ENCODE results near the gene PACSIN3.
A peak's percentile ranks its signal among the peaks of the same experiment; 100 is the strongest.
"Not testable (repeated sequence)": the region's sequence is repeated elsewhere in the genome, so short reads cannot be mapped to it uniquely, and the experiment has no call there.

PACSIN3 gene

DNA sequence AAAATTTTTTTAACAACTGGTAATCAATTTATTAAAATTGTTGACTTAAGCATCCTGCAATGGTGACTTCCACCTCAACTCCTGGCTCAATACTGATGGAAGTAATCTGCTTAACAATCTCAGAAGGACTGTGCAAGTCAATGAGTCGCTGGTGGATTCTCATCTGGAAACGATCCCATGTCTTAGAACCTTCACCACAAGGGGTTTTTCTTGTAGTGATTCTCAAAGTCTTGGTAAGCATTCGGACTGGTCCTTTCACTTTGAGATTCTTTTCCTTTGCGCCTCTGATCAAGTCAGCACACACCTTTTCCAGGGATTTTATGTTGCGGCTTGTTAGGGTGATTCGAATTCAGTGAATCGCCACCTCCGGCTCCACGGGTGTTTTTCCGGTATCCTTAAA is 4.9 kb upstream of the PACSIN3 start:
- DNase-seq, result not testable (repeated sequence)

- DNase-seq, result no peak
Observed at GRCh38 chr11:47189100-47189834, 3.0 kb upstream of the PACSIN3 start.

GRCh38 chr11:47188259-47188658 is 2.0 kb upstream of the PACSIN3 start:
- DNase-seq, result no peak

- DNase-seq, result no peak
Observed at GRCh38 chr11:47187723-47188122, 1.5 kb upstream of the PACSIN3 start.

DNA sequence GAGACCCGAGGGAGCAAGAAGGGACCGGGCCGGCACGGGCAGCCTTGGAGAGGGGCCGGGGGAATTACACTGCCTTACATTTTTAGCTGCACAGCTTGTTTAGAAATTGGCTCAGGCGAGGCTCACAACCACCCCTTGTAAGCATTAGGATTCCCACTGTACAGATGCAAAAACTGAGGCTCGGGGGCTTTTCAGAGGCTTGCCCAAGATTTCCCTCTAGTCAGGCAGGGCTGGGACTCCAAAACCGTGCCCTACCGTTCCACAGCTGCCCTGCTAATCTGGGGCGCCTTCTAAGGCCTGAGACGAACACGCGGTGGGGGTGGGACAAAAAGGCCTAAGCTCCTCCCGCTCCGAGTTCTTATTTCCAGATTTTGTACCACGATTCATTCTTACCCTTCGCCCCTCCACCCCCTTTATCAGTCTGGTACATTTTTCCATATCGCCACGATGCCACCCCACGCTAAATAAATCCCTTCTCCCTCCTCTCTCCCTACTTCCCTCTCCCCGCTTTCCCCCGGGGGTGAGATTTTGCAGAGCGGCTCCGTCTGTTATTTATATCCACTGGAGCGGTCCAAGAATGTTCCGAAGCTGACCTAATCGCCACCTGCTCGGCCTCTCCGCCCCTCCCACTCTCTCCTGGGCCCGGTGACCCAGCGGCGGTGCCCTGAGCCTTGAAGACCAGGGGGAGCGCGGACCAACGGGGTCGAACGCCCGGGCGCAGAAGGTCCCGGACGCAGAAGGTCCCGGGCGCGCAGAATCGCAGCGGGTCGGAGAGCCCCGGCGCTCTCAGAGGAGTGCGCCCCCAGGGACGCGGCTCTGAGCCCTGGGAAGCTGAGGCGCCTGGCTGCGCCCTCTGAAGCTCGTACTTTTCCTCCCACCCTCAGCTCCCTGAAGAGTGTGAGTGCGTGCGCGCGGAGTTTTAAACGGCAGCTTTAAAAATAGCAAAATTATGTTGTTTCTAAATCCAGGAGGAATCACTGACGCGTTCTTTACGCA is 764 bp upstream of the PACSIN3 start:
- peak; percentile 49 for DNase-seq

DNA sequence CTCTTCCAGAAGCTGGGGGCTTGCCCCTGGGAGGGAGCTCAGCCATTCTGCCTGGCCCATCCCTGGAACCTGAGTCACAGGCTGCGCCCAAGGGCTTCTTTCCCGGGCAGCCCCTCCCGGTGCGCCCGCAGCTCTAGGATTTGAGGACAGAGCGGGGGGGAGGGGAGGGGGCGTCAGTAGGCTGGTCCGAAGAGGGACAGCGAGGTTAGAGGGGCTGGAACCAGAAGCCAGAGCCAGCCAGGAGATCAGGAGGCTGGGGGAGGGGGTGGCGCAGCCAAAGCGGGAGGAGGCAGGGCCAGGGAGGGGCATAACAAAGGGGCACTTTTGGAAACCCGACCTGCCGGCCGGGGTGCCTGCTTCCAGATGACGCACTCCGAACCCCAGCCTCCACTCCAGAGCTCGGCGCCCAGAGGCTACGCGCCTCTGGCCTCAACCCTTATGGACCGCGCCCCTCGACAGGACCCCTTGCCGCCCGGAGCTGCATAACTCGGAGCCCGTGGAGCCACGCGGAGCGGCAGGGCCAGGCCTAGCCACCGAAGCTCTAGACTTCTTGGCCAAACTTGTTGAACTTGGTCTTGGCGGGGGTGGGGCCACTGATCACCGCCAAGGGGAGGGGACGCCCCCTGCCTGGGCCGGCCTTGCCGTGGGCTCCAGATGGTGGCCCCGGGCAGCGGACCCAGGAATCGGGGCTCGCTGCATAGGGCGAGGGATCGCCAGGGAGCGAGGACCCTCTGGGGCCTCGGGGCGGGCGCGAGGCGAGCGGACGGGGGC is 744 bp downstream of the PACSIN3 start:
- DNase-seq, result peak; percentile 8

- no peak for DNase-seq
Observed at GRCh38 chr11:47184711-47185304, 1.4 kb downstream of the PACSIN3 start.

DNA sequence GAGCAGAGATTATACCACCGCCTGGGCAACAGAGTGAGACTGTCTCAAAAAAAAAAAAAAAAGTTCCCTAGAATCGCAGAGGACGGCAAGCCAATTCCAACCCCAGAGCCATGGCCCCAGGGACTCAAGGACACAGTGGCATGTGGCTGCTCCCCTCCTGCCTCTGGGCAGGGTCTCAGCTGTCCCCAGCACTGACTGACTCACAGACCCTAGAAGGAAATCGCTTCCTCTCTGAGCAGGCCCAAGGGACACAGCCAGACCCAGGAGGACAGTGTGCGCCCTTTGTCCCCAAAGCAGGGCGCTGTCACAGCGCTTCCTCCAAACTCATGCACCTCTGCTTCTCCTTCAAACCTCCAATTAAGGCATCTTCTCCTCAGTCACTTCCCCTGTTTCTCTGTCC is 2.3 kb downstream of the PACSIN3 start:
- no peak for DNase-seq

DNA sequence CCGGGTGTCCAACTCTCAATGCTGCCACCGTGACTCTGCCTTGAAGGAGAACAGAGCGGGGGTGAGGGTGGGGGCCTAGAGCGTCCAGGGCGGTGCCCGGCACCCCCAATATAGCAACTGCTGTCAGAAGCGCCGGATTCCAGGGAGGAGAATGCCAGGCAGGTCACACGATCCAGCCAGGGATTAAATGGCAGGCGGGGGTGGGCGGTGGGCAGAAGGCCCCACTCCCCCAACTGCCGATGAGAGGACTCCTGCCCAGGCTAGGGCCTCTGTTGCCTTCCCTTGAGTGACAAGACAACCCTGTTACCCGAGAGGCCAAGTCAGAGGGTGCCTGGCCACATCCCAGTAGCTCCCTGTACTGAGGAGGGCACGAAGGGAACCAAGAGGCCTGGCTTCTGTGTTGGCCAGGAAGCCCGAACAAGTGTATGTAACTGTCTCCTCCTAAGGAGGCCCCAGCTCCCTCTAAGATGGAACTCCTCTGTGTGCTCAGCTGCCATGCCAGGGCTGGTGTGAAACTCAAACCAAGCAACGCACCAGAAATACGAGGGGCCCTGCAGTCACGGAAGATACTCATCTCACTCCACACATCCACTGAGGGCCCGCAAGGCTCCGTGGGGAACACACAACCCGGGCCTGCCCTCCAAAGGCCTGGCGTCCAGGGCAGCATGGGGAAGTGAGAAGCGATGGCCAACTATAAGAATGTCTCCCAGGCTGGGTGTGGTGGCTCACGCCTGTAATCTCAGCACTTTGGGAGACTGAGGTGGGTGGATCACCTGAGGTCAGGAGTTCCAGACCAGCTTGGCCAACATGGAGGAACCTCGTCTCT is 3.0 kb downstream of the PACSIN3 start:
- no peak for DNase-seq

GRCh38 chr11:47182380-47182779 is 3.9 kb downstream of the PACSIN3 start:
- DNase-seq, result no peak

- DNase-seq, result no peak
Observed at GRCh38 chr11:47181271-47181670, 5.0 kb downstream of the PACSIN3 start.

DNA sequence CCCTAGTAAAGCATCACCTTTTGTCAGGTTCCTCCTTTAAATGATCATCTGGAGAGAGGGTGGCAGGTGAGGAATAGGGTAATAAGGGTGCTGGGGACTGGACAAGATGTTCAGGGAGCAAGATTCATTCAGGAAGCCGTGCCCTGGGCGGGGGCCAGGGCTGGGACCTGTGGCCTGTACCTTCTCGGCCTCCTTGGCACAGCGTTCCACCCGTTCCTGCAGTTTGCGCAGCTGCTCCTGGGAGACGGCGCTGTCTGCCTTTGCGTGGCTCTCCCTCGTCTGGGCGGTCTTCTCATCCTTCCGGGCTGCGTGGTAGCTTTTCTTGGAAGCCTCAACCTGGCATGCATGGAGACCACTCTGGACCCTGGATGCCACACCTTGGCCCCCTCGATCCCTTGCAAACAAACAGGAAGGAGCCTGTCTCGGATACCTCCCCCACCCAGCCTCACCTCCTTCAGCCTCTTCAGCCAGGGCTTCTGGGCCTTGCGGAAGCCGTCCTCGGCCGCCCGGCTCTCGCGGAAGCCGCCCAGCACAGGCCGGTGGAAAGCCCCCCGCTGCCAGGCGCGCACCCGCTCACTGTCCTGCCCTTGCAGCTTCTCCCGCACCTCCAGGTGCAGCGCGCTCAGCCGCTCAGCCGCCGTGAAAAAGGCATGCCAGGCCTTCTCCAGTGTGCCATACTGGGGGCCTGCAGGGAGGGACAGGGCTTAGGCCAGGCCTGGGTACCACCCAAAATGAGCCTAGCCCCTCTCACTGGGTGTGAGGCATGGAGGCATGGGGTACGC is 6.0 kb downstream of the PACSIN3 start:
- no peak for DNase-seq

DNA sequence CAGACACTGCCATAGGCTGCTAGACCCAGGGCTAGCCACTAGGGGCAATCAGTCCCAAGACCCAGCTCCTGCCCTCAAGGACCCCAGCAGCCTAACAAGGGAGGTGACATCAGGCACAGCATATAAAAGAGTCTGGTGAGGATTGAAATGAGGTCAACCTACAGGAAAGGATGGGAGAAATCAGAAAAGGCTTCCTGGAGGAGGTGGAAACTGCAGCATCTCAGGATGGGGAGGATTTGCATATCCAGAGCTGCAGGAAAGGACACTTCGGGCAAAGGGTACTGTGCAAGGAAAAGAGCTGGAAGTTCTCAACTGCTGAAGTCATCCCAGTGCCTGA is 6.6 kb downstream of the PACSIN3 start:
- peak; percentile 35 for DNase-seq

DNA sequence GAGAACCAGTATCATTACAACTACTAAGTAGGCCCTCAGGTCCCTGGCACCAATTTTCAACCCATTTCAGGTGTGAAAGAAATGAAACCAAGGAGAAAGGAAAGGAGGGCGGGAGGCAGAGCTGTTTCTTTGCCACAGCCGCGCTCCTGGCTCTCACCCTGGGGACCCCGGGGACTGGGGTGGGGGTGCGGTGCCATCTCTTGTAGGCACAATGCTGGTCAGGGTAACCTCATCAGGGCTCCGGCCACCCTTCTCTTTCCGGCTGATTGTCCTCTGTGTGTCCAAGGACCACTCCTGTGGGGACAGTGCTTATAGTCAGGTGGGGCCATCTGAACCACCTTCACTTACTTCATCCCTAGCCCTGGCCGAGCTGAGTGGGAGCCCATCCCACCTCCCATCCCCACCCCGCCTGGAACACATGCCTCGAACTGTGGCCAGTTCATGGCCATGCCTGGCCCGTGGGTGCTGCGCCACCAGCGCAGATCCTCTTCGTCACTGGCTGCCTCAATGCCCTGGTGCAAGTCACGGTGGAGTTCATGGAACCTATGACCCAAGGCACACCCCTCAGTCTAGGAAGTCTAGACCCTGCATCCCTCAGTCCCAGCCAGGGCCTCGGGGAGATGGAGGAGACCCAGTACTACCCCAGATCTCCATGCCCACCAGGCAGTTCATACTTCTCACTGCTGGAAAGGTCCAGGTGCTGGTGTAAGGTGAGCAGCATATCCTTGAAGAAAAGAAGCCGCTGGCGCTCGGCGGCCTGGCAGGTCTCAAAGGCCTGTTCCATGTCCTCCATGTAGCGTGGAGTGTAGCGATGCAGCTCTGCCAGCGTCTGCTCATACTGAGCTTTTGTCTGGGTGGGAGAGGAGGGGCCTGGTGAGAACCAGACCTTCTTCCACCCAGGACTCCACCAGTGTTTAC is 7.2 kb downstream of the PACSIN3 start:
- no peak for DNase-seq

DNA sequence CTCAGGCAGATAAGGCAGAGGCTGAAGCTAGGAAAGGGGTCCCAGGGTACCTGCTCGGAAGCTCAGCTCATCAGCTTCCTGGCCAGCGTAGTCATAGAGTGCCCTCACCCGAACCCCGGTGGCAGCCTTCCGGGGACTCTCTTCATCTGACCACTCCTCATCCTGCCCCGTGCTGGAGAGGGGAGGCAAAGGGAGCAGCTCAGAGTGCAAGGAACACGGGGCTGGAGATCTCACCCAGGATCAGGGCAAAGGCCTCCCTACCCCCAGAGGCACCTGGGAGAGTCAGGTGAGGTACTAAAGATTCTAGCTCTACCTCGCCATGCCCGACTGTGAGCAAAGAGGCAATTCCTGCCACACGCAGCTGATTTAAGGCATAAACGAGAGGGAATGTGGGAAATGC is 7.9 kb downstream of the PACSIN3 start:
- no peak for DNase-seq

DNA sequence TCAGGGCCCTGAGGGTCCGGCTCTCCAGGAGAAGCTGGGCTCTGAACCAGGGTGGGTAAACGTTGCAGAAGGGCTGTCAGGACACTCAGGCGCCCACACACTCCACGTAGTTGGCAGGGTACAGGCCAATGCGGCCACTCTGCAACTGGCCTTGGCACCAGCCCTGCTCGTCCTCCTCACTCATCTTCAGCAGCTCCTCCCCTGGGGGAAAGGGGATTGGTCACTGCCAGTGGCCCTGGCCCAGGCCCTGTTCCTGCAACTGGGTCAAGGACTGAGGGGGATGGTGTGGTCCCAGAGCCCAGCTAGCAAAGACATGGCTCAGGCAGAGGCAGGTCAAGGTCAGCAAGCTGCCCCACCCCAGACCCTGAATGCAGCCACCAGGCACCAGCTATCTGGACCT is 8.4 kb downstream of the PACSIN3 start:
- DNase-seq, result no peak

DNA sequence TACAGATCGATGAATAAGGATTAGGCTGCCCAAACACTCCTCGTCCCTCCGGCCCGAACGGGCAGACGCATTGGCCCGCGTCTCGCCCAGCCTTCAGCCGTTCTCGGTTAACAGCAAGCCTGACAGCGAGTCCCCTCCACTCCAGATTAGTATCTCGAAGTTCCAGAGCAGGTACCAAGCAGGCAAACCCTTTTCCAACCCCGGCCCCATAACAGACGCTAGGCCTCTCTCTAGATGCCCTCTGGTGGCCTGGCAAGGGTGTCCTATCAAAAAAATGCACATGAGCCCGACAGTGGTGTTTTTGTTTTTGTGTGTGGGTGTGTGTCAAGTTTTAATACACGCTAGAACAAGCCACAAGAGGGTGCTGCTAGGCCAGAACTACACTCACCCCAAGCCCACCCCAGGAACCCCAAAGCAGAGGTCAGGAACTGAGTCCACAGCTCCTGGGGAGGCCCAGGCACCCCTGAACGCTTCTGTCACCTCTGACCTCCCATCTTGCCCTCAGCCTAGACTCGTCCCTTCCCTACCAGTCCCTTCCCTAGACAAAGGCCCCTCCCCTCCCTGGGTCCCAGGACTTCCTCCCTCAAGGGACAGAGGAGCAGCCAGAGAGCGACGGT is 8.9 kb downstream of the PACSIN3 start:
- peak; percentile 66 for DNase-seq

DNA sequence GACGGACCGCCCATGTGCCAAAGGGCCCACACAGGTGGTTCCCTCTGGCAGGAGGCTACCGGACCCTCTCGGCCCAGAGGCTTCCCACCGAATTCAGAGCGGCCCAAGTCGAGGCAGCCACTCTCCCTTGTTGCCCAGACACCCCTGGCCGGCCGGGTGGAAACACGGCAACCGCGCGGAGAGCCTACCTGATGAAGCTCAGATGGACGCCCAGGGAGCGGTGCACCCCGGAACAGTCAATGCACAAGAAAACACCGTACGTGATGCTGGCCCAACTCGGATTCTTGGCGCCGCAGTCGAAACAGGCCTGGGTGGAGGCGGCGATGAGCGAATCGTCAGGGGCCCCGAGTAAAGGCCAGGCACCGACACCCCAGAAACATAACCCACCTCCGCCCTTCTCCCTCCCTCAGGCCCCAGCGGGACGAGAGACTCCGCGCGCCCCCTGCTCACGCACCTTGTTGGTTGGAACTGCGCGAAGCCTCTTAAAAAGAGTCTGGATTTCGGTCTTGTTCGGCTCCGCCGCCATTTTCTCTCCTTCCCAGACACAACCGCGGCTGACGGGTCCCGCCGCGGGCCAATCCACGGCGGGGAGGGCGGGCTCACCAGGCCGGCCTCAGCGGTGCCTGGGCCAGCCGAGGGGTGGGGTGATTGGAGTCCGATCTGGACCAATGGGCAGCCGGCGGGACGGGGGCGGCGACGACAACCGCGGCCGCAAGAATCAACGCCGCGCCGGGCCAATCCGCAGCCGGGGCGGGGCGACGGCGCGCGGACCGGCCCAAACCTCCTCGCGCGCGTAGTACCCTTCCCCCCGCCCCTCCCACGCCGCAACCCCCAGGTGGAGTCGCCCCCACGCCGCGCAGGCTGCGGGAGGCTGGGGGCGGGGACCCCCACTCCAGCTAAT is 9.7 kb downstream of the PACSIN3 start, which contains the start of gene ARFGAP2:
TSS of gene ARFGAP2 (minus strand) at position 552 of the 901 bp plus-strand sequence. CDS start at position 526, 26 bp downstream.
- peak; percentile 95 for DNase-seq
